CD4-positive, alpha-beta T cell treated with Interleukin-4 for 1 hour (primary cell): ENCODE data around the gene NIPAL1.

ENCODE experiments used
- DNase-seq, 2 donors: peaks; one replicate each; pipeline ENCODE4 v3.0.0-alpha.2; 2020 to 2022

Gene NIPAL1

DNA sequence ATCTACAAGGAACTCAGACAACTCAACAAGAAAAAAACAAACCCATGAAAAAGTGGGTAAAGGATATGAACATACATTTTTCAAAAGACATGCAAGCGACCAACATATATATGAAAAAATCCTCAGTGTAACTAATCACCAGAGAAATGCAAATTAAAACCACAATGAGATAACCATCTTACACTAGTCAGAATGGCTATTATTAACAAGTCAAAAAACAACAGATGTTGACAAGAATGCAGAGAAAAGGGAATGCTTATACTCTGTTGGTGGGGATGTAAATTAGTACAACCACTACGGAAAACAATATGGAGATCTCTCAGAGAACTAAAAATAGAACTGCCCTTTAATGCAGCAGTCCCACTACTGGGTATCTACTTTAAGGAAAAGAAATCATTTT, 12.1 kb downstream of the NIPAL1 start:
- no peak for DNase-seq

DNA sequence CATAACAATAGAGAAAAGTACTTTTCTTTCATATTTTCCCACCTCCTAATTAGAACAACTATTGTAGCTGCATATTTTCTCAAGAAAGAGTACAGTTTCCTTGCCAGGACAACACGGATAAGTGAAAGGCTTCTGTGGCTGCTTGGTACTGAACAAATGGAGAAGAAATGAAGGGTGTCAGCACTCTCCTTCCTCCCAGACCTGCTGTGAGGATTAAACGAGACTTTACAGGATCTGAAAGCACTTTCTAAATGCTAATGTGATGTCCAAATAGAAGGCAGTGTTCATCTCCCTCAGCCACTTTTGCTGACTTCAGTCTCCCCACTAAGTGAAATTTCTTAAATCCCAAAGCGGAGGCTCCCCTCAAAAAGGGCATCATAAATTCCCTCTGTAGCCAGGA, 13.9 kb downstream of the NIPAL1 start:
- no peak for DNase-seq

DNA sequence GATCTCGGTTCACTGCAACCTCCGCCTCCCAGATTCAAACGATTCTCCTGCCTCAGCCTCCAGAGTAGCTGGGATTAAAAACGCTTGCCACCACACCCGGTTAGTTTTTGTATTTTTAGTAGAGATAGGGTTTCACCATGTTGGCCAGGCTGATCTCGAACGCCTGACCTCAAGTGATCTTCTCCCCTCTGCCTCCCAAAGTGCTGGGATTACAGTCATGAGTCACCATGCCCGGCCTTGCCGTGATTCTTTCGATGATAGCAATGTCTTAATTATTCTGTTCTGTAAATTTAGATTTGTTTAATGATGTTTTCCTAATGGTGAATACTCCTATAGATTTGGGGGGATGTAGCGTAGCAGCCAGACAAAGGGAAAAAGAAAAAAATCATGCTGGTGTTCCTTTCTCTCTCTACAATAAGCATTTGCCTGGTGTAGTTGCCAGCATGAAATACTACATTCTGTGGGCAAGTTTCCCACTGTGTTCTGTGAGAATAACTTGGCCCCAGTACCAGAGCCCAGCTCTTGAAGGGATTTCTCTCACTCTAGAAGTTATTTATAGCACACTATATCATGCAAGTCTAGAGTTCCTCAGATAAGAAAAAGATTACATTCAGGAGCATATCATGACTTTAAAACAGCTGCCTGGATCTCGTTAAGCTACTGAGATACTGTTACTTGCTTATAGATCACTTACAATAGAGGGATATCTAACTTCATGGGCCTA, 15.4 kb downstream of the NIPAL1 start:
- no peak for DNase-seq

GRCh38 chr4:48032721-48033120, 16.1 kb downstream of the NIPAL1 start:
- no peak for DNase-seq

- no peak for DNase-seq
Measured at GRCh38 chr4:48033412-48033811, 16.8 kb downstream of the NIPAL1 start.

DNA sequence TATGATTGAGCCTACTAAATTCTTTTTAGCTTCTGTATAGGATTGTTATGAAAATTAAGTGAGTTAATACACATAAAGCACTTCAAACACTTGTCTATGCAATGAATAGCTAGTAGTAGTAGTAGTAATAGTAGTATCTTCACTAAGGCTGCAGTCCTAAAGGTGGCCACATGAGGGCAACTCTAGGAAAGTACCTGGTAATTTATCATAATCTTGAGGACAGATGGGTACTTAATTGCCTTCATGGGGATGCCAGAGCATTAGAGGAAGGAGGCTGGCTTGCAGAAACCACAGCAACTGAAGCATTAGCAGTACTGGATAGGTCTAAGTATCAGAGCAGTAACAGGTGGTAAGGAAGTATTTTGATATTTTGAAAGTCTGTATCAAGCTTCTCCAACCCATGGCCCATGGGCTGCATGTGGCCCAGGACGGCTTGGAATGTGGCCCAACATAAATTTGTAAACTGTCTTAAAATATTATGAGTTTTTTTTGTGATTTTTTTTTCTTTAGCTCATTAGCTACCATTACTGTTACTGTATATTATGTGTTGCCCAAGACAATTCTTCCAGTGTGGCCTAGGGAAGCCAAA, 17.3 kb downstream of the NIPAL1 start:
- peak; percentile 72 to 73 for DNase-seq

DNA sequence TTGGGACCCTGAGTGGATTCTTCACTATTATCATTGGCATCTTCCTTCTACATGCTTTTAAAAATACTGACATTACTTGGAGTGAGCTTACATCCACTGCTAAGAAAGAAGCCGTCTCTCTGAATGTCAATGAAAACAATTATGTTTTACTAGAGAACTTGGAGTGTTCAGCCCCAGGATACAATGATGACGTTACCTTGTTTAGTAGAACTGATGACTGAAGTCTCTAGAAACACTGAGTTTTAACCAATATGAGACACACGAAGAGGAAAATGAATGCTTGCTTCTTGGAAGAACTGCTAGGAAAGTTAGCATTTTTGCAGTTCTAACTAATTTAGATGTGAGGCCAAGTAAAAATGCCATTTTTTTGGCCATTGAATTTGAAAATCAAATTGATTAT, 19.4 kb downstream of the NIPAL1 start:
- no peak for DNase-seq

DNA sequence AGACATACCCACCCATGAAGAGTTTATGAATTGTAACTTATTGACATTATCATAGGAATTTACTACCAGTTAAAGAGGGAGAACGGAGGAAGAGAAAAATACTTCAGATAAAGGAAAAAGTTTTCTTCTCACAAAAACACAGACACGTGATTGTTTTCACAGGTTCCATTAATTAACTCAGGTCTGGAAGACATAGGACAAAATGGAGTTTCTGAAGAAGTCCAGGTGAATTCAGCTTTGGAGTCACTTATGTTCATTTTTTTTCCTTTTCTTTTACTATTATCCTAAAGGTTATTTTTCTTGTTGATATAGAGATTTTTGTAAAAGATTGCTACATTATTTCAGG, 20.5 kb downstream of the NIPAL1 start:
- no peak for DNase-seq

GRCh38 chr4:48038666-48039065, 22.1 kb downstream of the NIPAL1 start:
- DNase-seq = no peak

GRCh38 chr4:48039561-48039960, 23.0 kb downstream of the NIPAL1 start:
- no peak for DNase-seq

GRCh38 chr4:48041535-48042137, 25.1 kb downstream of the NIPAL1 start:
- DNase-seq = no peak

DNA sequence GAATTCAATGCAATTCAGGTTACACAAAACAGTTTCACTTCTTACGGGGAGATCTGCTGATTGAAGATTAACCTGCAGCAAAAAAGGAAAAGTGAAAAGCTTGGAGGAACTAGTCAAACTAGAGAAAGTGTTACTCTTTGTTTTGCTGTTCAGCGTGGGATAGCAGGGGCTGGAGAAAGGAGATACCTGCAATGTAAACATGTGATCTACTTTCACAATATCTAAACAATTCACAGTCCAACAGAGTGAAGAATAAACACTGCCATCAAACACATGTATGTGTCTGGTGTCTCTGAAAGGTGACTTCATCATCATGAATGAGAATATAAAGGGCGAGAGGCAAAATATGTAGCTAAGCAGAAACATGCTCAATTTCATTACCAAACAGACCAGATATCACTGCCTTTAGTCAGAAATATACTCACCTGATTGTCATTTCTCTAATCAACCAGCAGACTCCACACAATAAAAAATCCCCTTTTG, 26.4 kb downstream of the NIPAL1 start:
- DNase-seq = no peak

DNA sequence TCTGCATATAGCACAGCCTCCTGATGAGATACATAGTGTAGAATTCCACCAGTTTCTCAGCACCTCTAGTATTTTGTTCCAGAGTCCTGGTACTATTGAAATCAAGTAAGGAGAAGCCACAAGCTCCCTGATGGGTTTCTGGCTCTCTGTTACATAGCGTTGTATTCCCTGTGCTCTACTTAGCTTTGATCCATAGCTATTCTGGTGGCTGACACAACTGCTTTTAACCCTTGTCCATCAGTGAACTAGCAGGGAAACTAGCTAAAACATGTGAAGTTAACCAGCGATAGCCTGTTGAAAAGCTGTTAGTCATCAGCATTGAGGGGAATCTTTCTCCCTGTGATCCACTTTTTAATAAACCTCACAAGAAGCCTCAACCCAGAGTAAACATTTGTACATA, 26.9 kb downstream of the NIPAL1 start:
- DNase-seq = no peak

GRCh38 chr4:48044298-48044697, 27.7 kb downstream of the NIPAL1 start:
- peak in 1 of 2 donors; percentile 5 for DNase-seq

DNA sequence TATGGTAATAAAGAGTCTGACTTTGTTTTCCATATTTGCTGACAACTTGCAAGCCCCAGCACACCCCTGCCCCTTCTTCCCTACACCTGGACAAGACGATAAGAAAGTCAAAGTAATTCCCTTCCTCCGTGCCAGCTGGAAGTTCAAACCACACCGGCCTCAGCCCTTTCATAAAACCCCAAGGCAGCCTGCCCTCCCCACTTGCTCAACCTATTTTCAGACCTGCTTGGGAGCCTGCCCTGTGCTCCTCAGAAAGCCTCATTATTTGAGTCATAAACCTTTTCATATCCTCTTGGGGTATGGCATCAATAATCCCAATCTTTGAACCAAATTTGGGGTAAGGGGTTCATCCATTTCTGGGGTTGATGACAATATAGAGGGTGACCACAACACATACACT, 29.5 kb downstream of the NIPAL1 start:
- DNase-seq = no peak

- peak; percentile 62 to 68 for DNase-seq
Measured at GRCh38 chr4:48047421-48047844, 30.9 kb downstream of the NIPAL1 start.

DNA sequence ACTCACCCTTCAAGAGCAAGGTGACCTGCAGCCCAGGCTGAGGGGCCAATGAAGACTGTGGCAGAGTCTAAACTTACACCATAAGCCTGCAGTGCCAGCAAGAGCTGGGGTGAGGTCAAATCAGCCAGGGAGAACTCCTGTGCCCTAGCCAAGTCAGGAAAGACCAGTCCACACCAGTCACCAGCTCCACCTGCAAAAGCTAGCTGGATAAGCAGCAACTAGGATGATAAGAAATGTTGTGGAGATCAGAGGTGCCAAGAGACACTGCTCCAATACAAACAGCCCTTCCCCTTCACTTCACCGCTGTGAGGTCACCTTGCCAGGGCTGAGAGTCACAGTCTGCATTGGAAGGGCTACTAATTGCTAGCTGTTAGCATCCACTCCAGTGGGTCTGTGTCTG, 31.3 kb downstream of the NIPAL1 start:
- DNase-seq = no peak

GRCh38 chr4:48049483-48049882, 32.9 kb downstream of the NIPAL1 start:
- DNase-seq = no peak

- DNase-seq = no peak
Measured at GRCh38 chr4:48051078-48051477, 34.5 kb downstream of the NIPAL1 start.

DNA sequence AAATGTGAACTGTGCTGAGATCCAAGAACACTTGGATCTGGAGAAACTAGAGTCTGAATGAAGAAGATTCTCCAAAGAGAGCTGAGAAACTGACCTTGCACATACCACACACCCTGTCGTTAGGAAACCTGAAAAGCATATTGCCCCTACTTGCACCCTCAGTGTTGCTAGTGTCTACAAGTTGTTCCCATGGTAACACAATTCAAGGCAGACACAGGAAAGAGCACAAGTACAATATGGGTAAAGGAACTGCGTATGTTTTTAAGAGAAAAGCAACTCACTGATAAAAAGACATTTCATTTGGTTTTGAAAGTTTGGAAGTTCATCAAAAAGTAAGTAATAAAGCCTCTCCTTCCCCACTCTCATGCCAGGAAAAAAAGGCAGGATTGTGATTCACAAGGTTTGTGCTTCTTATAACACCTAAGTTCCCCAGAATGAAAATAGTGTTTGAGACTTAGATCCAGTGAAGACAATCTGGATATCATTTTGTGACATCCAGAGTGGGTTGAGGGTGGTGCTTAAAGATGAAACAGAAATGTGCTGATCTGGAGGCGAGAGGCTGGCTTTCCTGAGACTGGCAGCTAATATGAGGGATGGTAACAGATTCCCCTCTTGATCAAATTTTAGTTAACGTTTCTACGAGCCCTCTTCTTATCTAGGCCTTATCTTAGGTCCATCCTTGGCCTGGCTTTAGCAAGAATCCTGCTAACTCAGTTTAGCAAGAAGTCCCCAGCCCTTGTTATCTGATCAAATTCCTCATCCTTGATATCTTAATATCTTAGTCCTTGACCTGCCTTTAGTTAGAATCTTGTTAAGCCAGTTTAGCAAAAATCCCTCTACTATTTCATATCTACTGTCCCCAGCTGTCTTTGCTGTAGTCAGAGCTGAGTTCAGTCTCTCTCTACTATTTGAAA, 42.3 kb downstream of the NIPAL1 start:
- DNase-seq = peak in 1 of 2 donors; percentile 25

- DNase-seq = no peak
Measured at GRCh38 chr4:48064349-48064748, 47.8 kb downstream of the NIPAL1 start.

DNA sequence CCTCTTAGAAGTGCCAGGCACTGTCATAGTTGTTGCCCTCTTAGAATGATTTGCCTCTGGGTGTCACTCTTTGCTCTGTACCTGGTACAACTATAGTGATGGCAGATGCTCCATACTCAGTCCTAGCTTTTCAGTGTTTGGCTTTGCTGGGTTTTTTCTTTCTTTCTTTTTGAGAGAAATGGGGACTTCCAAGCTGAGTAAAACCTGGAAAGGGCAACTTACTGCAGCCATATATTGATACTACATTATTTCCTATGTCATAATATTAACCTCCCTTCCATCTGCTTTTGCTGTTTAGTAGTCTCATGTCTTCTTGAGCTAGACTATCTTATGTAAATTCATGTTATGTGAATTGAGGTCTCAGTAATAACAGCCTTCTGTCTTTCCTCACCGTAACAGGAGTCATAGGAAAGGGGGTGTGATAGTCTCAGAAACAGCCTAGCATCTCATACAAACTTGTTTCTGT, 49.0 kb downstream of the NIPAL1 start:
- DNase-seq = no peak

DNA sequence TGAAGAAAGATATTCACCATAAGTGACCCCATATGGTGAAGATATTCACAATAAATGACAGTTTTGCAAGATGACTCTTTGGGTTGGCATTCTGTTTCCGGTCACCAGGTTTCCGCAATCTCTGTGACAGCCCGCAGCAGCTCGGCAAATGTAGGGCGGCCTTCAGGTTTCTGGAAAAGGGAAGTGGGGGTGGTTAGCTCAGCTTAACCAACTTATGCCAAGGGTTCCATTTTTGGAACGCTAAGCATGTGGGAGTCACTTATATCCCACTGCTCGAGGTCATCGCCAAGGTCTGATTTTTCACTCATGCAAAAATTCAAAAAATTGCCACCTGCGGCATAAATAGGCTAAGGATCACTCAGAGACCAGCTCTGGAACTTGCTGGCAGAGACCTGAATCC, 51.0 kb downstream of the NIPAL1 start:
- no peak for DNase-seq
